H1 (cell line): ENCODE measurements around the gene CAMTA1. TPM values are rescaled to one million over a fixed set of nuclear protein-coding genes. Genes with fewer than 3 reads are reported as not detected.

Source experiments
- CTCF ChIA-PET: fragments of 300-600 bp; sonication (Branson Sonifier 250); formaldehyde crosslinking; loops from one replicate; lab custom pipeline; 2021; ENCODE audit not compliant: partially characterized antibody; lab: Charles Lee
- POLR2A ChIA-PET: fragments of 300-600 bp; sonication (Branson Sonifier 250); formaldehyde crosslinking; loops from one replicate; lab custom pipeline; 2021; ENCODE audit warnings: inconsistent platforms; ENCODE audit not compliant: partially characterized antibody; lab: Charles Lee
- DNase-seq, 2 experiments: peaks; one replicate each; pipeline versions ENCODE4 v3.0.0 to v3.0.0-alpha.2; 2010 to 2022; ENCODE audit warnings: low spot score in 2 of 2, low read depth in 1 of 2, mixed read lengths in 1 of 2
- FAIRE-seq: peaks from 2 replicates; lab custom pipeline; 2011; peaks lifted over from hg19 to GRCh38; lab: Jason Lieb, UNC
- H2AFZ ChIP-seq: 2 replicates; pipeline ENCODE4 v1.8.1; 2012; ENCODE audit warnings: low read length, inconsistent platforms
- H2AK5ac ChIP-seq: 2 replicates; pipeline ENCODE4 v1.6.1; 2013; ENCODE audit warnings: low read depth, low read length
- H2BK120ac ChIP-seq: replicated peaks from 2 replicates; pipeline ENCODE3; 2013; ENCODE audit warnings: low read depth, low read length, inconsistent platforms
- H2BK12ac ChIP-seq: 2 replicates; pipeline ENCODE4 v1.6.1; 2013; ENCODE audit warnings: low read depth, low read length
- H2BK15ac ChIP-seq: 2 replicates; pipeline ENCODE4 v1.6.1; 2013; ENCODE audit warnings: low read length
- H2BK20ac ChIP-seq: 2 replicates; pipeline ENCODE4 v1.6.1; 2013; ENCODE audit warnings: low read length
- H2BK5ac ChIP-seq: 2 replicates; pipeline ENCODE4 v1.6.1; 2013; ENCODE audit warnings: low read depth, low read length
- H3K14ac ChIP-seq: 2 replicates; pipeline ENCODE4 v1.6.1; 2013; ENCODE audit warnings: inconsistent platforms; ENCODE audit not compliant: insufficient read length
- H3K18ac ChIP-seq: 2 replicates; pipeline ENCODE4 v1.6.1; 2013; ENCODE audit warnings: low read length; ENCODE audit errors: extremely low read depth
- H3K23ac ChIP-seq: 2 replicates; pipeline ENCODE4 v1.6.1; 2013; ENCODE audit warnings: inconsistent platforms; ENCODE audit not compliant: insufficient read length
- H3K23me2 ChIP-seq: 2 replicates; pipeline ENCODE4 v1.6.1; 2013; ENCODE audit warnings: low read depth, low read length
- H3K27ac ChIP-seq: 2 replicates; pipeline ENCODE4 v1.6.1; 2011; ENCODE audit warnings: low read depth, low read length, inconsistent platforms
- H3K27me3 ChIP-seq, 4 experiments: replicated peaks in 1 of 4; 1 replicate in 1 of 4; 2 replicates in 3 of 4; pipeline versions ENCODE4 v1.6.1 to v1.8.1; 2011 to 2013; ENCODE audit warnings: low read length in 3 of 4, mild to moderate bottlenecking in 3 of 4, inconsistent platforms in 2 of 4, mixed read lengths in 2 of 4, moderate library complexity in 1 of 4; ENCODE audit not compliant: control insufficient read depth in 3 of 4, insufficient read depth in 3 of 4; ENCODE audit errors: extremely low read depth in 1 of 4
- H3K36me3 ChIP-seq, 4 experiments: 2 replicates each; pipeline versions ENCODE4 v1.6.1 to v1.8.1; 2011 to 2013; ENCODE audit warnings: mild to moderate bottlenecking in 4 of 4, low read length in 3 of 4, moderate library complexity in 2 of 4, control low read depth in 1 of 4, inconsistent platforms in 1 of 4; ENCODE audit not compliant: insufficient read depth in 4 of 4, control insufficient read depth in 2 of 4
- H3K4ac ChIP-seq: replicated peaks from 2 replicates; pipeline ENCODE3; 2013; ENCODE audit warnings: low read length, low read depth, mixed read lengths, inconsistent platforms; ENCODE audit not compliant: insufficient read length
- H3K4me1 ChIP-seq, 4 experiments: replicated peaks in 1 of 4; 1 replicate in 1 of 4; 2 replicates in 3 of 4; pipeline versions ENCODE4 v1.6.1 to v1.8.1; 2011 to 2013; ENCODE audit warnings: low read length in 3 of 4, inconsistent platforms in 2 of 4, mixed read lengths in 1 of 4; ENCODE audit not compliant: insufficient read depth in 4 of 4, control insufficient read depth in 3 of 4
- H3K4me2 ChIP-seq, 2 experiments: 2 replicates each; pipeline versions ENCODE4 v1.6.1 to v1.8.1; 2011 to 2013; ENCODE audit warnings: low read depth in 2 of 2, low read length in 2 of 2, control low read depth in 1 of 2, inconsistent platforms in 1 of 2, mild to moderate bottlenecking in 1 of 2; ENCODE audit not compliant: insufficient read depth in 1 of 2
- H3K4me3 ChIP-seq, 4 experiments: fragments of 200-600, 300-600 bp in 1 of 4; sonication (generic), shearing (Covaris generic), sonication (Bioruptor Twin) in 1 of 4; 2 replicates each; pipeline versions ENCODE4 v1.5.1 to v1.8.1; 2011 to 2016; ENCODE audit warnings: low read length in 4 of 4, low read depth in 3 of 4, control low read depth in 2 of 4, inconsistent platforms in 2 of 4, mild to moderate bottlenecking in 2 of 4, mixed read lengths in 1 of 4, moderate library complexity in 1 of 4; ENCODE audit not compliant: insufficient read depth in 2 of 4; ENCODE audit errors: extremely low read depth in 1 of 4
- H3K56ac ChIP-seq: replicated peaks from 2 replicates; pipeline ENCODE3; 2013; ENCODE audit warnings: low read depth, mild to moderate bottlenecking, mixed read lengths, low read length, inconsistent platforms; ENCODE audit not compliant: insufficient read length
- H3K79me1 ChIP-seq: 2 replicates; pipeline ENCODE4 v1.6.1; 2013; ENCODE audit warnings: low read depth, low read length, control low read depth
- H3K79me2 ChIP-seq, 2 experiments: 2 replicates each; pipeline versions ENCODE4 v1.6.1 to v1.8.1; 2012 to 2013; ENCODE audit warnings: low read length in 2 of 2, mild to moderate bottlenecking in 2 of 2, inconsistent platforms in 1 of 2; ENCODE audit not compliant: insufficient read depth in 2 of 2, control insufficient read depth in 1 of 2
- H3K9ac ChIP-seq, 4 experiments: replicated peaks in 1 of 4; 1 replicate in 1 of 4; 2 replicates in 3 of 4; pipeline versions ENCODE4 v1.6.1 to v1.8.1; 2011 to 2013; ENCODE audit warnings: low read depth in 3 of 4, low read length in 3 of 4, control low read depth in 2 of 4, mild to moderate bottlenecking in 2 of 4, moderate library complexity in 2 of 4, inconsistent platforms in 1 of 4; ENCODE audit errors: extremely low read depth in 1 of 4
- H3K9me3 ChIP-seq, 2 experiments: 2 replicates each; pipeline versions ENCODE4 v1.6.1 to v1.8.1; 2012 to 2013; ENCODE audit warnings: mild to moderate bottlenecking in 2 of 2, moderate library complexity in 2 of 2, control low read depth in 1 of 2, inconsistent platforms in 1 of 2, low read depth in 1 of 2, low read length in 1 of 2, mixed read lengths in 1 of 2; ENCODE audit not compliant: insufficient read depth in 2 of 2
- H4K20me1 ChIP-seq, 2 experiments: replicated peaks in 1 of 2; 2 replicates each; pipeline versions ENCODE3 to v1.8.1; 2011 to 2013; ENCODE audit warnings: inconsistent platforms in 2 of 2, low read length in 2 of 2, mild to moderate bottlenecking in 1 of 2; ENCODE audit not compliant: insufficient read depth in 2 of 2, control insufficient read depth in 1 of 2
- H4K5ac ChIP-seq: 2 replicates; pipeline ENCODE4 v1.6.1; 2013; ENCODE audit warnings: low read length, low read depth, mixed read lengths, inconsistent platforms; ENCODE audit not compliant: insufficient read length
- H4K8ac ChIP-seq: 2 replicates; pipeline ENCODE4 v1.8.0; 2013; ENCODE audit warnings: mild to moderate bottlenecking, moderate library complexity, low read length, inconsistent platforms; ENCODE audit not compliant: insufficient read depth; ENCODE audit errors: extremely low read depth
- H4K91ac ChIP-seq: replicated peaks from 2 replicates; pipeline ENCODE3; 2013; ENCODE audit warnings: low read length, mixed read lengths, inconsistent platforms; ENCODE audit not compliant: insufficient read length
- CEBPB ChIP-seq: IDR thresholded peaks from 2 replicates; pipeline ENCODE4 v1.6.1; 2012; ENCODE audit warnings: low read depth, low read length
- RAD21 ChIP-seq, 2 experiments: IDR thresholded peaks in 1 of 2; conservative IDR thresholded peaks in 1 of 2; 2 replicates each; pipeline ENCODE4 v1.6.1; 2011; ENCODE audit warnings: low read depth in 2 of 2, low read length in 2 of 2, improper control_type of control experiment in 1 of 2, inconsistent platforms in 1 of 2, mild to moderate bottlenecking in 1 of 2, moderate library complexity in 1 of 2
- WGBS, 2 experiments: shearing (Covaris generic) in 1 of 2; methylation state at CpG; one replicate each; pipeline versions ENCODE4 v1.1.6 to v1.1.7; 2013 to 2015; ENCODE audit warnings: low lambda C conversion rate in 2 of 2, mixed read lengths in 2 of 2, inconsistent platforms in 1 of 2, low coverage in 1 of 2, missing lambda C conversion rate in 1 of 2; ENCODE audit not compliant: insufficient replicate concordance in 2 of 2, insufficient coverage in 1 of 2, insufficient read length in 1 of 2; ENCODE audit errors: extremely low coverage in 1 of 2, missing lambda C conversion rate in 1 of 2; 5-methylcytosine and 5-hydroxymethylcytosine counted together
- polyA plus RNA-seq, 7 experiments: library from polyadenylated mRNA; depleted of rRNA in 3 of 7; stranded (reverse) in 5 of 7; unstranded in 2 of 7; fragments of >200 nt in 5 of 7; fragments of 200-250 nt in 2 of 7; gene quantifications; 1 replicate in 5 of 7; 2 replicates in 1 of 7; 4 replicates in 1 of 7; pipeline versions ENCODE4 v1.2.1 to v1.2.3, GENCODE V29; 2011 to 2013; ENCODE audit warnings: missing spikeins in 2 of 7, mixed read lengths in 2 of 7
- total RNA-seq: library from RNA; stranded (reverse); fragmentation: NEBNext Ultra II Directional; extraction: Animal tissue kit (Norgen Biotek cat#: 25700); gene quantifications from 2 replicates; pipeline ENCODE4 v1.2.1, GENCODE V29; 2021

Gene CAMTA1
- total and polyA plus RNA-seq, 2 of the 8 experiments (the other 6 are each of a cell fraction or from before 2014, with no cell fraction given) = 65.0 to 119 TPM

GRCh38 chr1:7630378-7630777 is 845.1 kb downstream of the CAMTA1 start:
- no peak overlapping the region for H3K4ac ChIP-seq
- 90% methylated on average over 7 of the region's 8 CpGs; no CpG with 5 or more reads in 1 of the 2 experiments for WGBS, 2 experiments
- FAIRE-seq = no peak
- H3K14ac ChIP-seq = no peak overlapping the region
- no peak for DNase-seq
- no peak overlapping the region for H2BK20ac ChIP-seq
- no peak overlapping the region for H2BK5ac ChIP-seq
- 0 out of 2 replicates have a peak overlapping the region, but pooled peaks have one; percentile 46 for H2BK15ac ChIP-seq
- H3K4me2 ChIP-seq = no peak overlapping the region
- POLR2A ChIA-PET = no interaction called here
- H3K9ac ChIP-seq = no peak overlapping the region
- no peak overlapping the region for H2AK5ac ChIP-seq
- no peak overlapping the region for H3K18ac ChIP-seq
- no peak overlapping the region for H2BK120ac ChIP-seq
- H3K36me3 ChIP-seq = no peaks in the 10 kb centered on the region
- H4K20me1 ChIP-seq = no peaks in the 10 kb centered on the region
- H4K91ac ChIP-seq = no peak overlapping the region
- no peaks in the 10 kb centered on the region for H3K27me3 ChIP-seq
- H3K9me3 ChIP-seq = no peaks in the 10 kb centered on the region
- peaks cover 0 to 4% (median under 1%) of the 10 kb centered on the region in 4 experiments; a peak in 2 of 7 replicates for H3K4me1 ChIP-seq
- no peak overlapping the region for H2AFZ ChIP-seq
- H4K8ac ChIP-seq = no peak overlapping the region
- no peak overlapping the region for H3K27ac ChIP-seq
- H4K5ac ChIP-seq = no peak overlapping the region
- H3K4me3 ChIP-seq = no peak overlapping the region
- no peaks in the 10 kb centered on the region for H3K79me1 ChIP-seq
- TF ChIP-seq RAD21 (IDR thresholded peaks at IDR 0.05 in 1 of 2, conservative IDR thresholded peaks at IDR 0.05 in 1 of 2; ENCODE audit: low read depth in 2 of 2, low read length in 2 of 2) (no peak), CEBPB (peak; percentile 52; the same call in 1 of the 2 replicates)
- TF ChIP-seq, all 59 proteins: peak for 1
- Histone ChIP-seq H3K23me2 (no peaks in the 10 kb centered on the region), H3K79me2 (no peaks in the 10 kb centered on the region), H3K56ac (no peak overlapping the region), H2BK12ac (no peak overlapping the region), H3K23ac (no peak overlapping the region)
- CTCF ChIA-PET = no interaction called here
